Nephron (organoid): ENCODE results near the gene IFIT5.
A peak's percentile ranks its signal among the peaks of the same experiment; 100 is the strongest.

Experiments
- H3K27ac Mint-ChIP-seq, 3 experiments: 2 replicates each; pipeline ENCODE4 v1.8.0; 2020; ENCODE audit warnings: mixed read lengths in 3 of 3, mild to moderate bottlenecking in 2 of 3, moderate library complexity in 1 of 3
- H3K27me3 Mint-ChIP-seq: 2 replicates; pipeline ENCODE4 v1.8.0; 2021; ENCODE audit warnings: low read depth, mild to moderate bottlenecking, moderate library complexity, mixed read lengths
- H3K36me3 Mint-ChIP-seq: 2 replicates; pipeline ENCODE4 v1.8.0; 2020; ENCODE audit warnings: low read depth, mixed read lengths
- H3K4me1 Mint-ChIP-seq: 2 replicates; pipeline ENCODE4 v1.8.0; 2020; ENCODE audit warnings: mixed read lengths
- H3K4me3 Mint-ChIP-seq, 3 experiments: 2 replicates each; pipeline ENCODE4 v1.8.0; 2020; ENCODE audit warnings: mild to moderate bottlenecking in 3 of 3, mixed read lengths in 3 of 3, moderate library complexity in 2 of 3
- H3K9me3 Mint-ChIP-seq: 2 replicates; pipeline ENCODE4 v1.8.0; 2020; ENCODE audit warnings: mixed read lengths
- TF ChIP-seq, protein P1 (sequence below), 3 experiments: fragments of 200-600 bp; sonication (generic); IDR thresholded peaks; one replicate each; pipeline ENCODE4 v1.5.0; 2021; ENCODE audit warnings: antibody characterized with exemption in 3 of 3; ENCODE audit not compliant: unreplicated experiment in 3 of 3

Gene IFIT5

DNA sequence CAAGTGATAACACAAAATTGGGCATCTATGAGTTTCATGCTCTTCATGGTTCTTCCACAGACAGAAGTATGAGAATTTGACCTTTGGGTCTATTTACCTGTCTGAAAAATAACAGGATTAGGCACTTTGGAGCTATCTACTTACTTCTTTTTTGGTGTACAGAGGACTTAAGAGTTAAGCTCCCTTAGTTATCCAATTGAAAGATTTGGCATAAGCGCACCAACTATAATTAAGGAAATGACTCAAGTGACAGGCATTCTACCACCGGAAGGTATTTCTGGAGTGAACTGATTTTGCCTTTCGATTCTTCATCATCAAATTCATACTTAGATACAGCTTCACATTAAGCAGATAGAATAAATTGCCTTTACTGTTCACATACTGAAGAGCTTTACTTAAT lies 43.9 kb downstream of the IFIT5 start:
- Mint-ChIP-seq H3K4me3 (no peak overlapping the region), H3K27ac (no peak overlapping the region), H3K36me3 (no peaks in the 10 kb centered on the region), H3K9me3 (no peaks in the 10 kb centered on the region), H3K27me3 (no peaks in the 10 kb centered on the region), H3K4me1 (no peaks in the 10 kb centered on the region)
- TF ChIP-seq, protein P1, sequence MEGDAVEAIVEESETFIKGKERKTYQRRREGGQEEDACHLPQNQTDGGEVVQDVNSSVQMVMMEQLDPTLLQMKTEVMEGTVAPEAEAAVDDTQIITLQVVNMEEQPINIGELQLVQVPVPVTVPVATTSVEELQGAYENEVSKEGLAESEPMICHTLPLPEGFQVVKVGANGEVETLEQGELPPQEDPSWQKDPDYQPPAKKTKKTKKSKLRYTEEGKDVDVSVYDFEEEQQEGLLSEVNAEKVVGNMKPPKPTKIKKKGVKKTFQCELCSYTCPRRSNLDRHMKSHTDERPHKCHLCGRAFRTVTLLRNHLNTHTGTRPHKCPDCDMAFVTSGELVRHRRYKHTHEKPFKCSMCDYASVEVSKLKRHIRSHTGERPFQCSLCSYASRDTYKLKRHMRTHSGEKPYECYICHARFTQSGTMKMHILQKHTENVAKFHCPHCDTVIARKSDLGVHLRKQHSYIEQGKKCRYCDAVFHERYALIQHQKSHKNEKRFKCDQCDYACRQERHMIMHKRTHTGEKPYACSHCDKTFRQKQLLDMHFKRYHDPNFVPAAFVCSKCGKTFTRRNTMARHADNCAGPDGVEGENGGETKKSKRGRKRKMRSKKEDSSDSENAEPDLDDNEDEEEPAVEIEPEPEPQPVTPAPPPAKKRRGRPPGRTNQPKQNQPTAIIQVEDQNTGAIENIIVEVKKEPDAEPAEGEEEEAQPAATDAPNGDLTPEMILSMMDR (IDR thresholded peaks at IDR 0.05; ENCODE audit: unreplicated experiment in 3 of 3): no peak

DNA sequence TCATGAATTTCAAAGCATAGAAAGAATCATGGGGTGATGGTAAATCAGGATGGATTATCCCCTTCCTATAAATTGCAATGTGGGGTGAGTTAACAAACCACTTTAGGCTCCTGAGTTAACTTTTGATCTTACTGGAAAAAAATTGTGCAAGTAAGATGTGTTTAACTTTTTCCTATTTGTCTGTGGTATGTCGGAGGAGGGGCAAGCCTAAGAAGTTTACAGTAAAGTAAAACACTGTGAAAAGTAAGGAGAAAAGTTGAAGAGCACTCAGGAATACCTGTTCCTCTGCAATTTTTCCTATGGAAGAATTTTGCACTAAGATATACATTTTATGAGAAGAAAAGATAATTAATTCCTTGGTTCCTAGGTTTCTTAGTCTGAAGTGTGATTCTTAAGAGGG lies 44.4 kb downstream of the IFIT5 start:
- Mint-ChIP-seq H3K9me3 (no peaks in the 10 kb centered on the region), H3K27me3 (no peaks in the 10 kb centered on the region), H3K4me1 (no peaks in the 10 kb centered on the region), H3K36me3 (no peaks in the 10 kb centered on the region), H3K4me3 (no peak overlapping the region), H3K27ac (no peak overlapping the region)
- TF ChIP-seq, protein P1 (IDR thresholded peaks at IDR 0.05; ENCODE audit: unreplicated experiment in 3 of 3): no peak

DNA sequence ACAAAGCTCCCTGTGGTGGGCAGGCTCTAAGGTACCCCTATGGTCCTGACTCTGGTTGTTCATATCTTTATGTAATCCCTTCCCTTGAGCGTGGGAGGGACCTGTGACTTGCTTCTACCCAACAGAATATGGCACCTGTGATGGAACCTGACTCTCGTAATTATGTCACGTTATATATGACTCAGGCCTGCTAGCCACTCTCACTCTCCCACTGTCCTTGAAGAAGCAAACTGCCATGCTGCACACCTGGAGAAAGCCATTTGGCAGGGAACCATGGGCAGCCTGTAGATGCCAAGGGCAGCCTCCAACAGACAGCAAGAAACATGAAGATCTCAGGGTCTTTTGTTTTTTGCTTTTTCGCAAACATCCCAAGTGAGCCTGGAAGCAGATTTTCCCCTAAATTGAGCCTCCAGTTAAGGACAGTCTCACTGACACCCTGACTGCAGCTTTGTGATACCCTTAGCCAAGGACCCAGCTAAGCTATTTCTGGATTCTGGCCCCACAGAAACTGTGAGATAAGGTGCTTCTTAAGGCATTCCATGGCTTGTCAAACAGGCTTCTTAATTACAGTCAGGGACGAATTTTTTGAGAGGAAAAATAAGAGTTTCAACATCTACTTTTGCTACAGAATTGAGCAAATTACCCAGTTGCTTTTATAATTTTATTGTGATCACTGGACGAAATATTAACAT lies 49.6 kb downstream of the IFIT5 start:
- Mint-ChIP-seq H3K9me3 (no peaks in the 10 kb centered on the region), H3K27me3 (no peaks in the 10 kb centered on the region), H3K36me3 (no peaks in the 10 kb centered on the region), H3K27ac (no peak overlapping the region), H3K4me1 (peaks cover 5% of the 10 kb centered on the region), H3K4me3 (no peak overlapping the region)
- TF ChIP-seq, protein P1 (IDR thresholded peaks at IDR 0.05; ENCODE audit: unreplicated experiment in 3 of 3): no peak

DNA sequence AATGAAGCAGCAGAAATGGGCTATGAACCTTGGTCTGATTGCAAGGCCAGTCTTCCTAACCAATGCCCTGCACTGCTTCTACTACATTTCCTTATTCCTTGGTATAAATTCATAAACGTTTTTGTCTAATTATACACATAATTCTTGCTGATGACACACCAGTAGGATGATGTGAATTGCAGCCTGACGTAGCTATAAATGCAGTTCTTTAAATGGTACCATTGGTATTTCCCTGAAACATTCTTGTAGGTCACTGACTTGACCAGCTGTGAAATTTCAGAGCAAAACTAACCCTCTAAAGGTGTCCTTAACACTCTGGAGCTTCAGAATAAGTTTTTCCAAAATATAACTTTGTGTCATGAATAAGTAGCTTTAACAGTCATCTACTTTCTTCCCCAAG lies 50.8 kb downstream of the IFIT5 start:
- Mint-ChIP-seq H3K27ac (no peak overlapping the region), H3K4me1 (peaks cover 5% of the 10 kb centered on the region), H3K36me3 (no peaks in the 10 kb centered on the region), H3K9me3 (no peaks in the 10 kb centered on the region), H3K27me3 (no peaks in the 10 kb centered on the region), H3K4me3 (no peak overlapping the region)
- TF ChIP-seq, protein P1 (IDR thresholded peaks at IDR 0.05; ENCODE audit: unreplicated experiment in 3 of 3): no peak

DNA sequence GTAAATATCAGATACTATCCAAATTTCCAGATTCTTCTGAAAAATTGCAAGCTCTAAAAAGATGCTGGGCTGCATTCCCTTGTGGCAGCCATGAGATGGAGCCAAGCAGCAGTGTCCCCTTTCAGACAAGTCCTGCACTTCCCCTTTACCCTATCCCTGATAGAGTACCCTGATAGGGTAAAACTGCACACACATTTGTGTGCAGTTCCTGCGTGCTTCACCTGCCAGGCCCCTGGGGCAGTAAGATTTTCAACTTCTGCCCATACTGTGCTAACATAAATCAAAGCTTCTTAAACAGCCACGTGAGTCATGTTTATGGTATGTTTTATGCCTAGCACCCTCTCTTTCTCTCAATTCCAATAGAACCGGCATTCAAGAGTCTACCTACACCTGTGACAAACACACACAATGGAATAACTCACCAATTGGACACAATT lies 52.2 kb downstream of the IFIT5 start:
- Mint-ChIP-seq H3K36me3 (no peaks in the 10 kb centered on the region), H3K4me3 (no peak overlapping the region), H3K27ac (peak overlapping the region in 1 of 3 experiments; percentile 62), H3K9me3 (no peaks in the 10 kb centered on the region), H3K4me1 (peaks cover 5% of the 10 kb centered on the region), H3K27me3 (no peaks in the 10 kb centered on the region)
- TF ChIP-seq, protein P1 (IDR thresholded peaks at IDR 0.05; ENCODE audit: unreplicated experiment in 3 of 3): peak; percentile 40 to 46 (median 45)
